IPS-18c (cell line): ENCODE data around the gene PCSK5.

Source experiments
- H3K4me3 ChIP-seq: 2 replicates; pipeline ENCODE4 v1.7.0; 2013; ENCODE audit warnings: low read depth, mild to moderate bottlenecking, low read length, moderate library complexity; ENCODE audit not compliant: insufficient read depth
- H3K9me3 ChIP-seq: one replicate; pipeline ENCODE4 v1.6.1; 2013; ENCODE audit warnings: mild to moderate bottlenecking, low read length, moderate library complexity; ENCODE audit not compliant: control insufficient read depth, insufficient read depth

Gene PCSK5

DNA sequence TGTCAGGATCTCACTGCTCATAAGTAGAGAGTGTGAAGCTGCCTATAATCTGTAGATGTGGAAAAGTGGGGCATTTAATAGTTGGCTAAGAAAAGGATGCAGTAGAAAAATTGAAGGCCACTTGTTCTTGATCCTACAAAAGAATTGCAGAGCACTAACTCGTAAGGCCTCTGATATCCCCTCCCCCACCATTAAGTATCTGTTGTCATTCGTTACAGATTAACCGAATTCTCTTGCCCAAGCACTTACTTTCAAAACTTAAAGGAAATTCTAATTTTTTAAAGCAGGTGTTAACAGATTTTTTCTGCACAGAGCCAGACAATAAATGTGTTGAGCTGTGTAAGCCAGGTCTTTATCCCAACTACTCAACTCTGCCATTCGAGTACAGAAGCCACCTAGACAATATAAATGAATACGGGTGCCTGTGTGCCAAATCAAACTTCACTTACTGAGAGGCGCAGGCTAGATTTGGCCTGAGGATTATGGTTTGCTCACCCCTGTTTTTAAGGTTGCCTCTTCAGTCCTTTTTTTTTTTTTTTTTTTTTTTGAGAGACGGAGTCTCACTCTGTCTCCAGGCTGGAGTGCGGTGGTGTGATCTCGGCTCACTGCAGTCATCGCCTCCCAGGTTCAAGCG, 268.9 kb downstream of the PCSK5 start:
- Histone ChIP-seq H3K9me3 (no peaks in the 10 kb centered on the region), H3K4me3 (no peak overlapping the region)

GRCh38 chr9:76161106-76161505, 270.6 kb downstream of the PCSK5 start:
- no peak overlapping the region for H3K4me3 ChIP-seq
- no peaks in the 10 kb centered on the region for H3K9me3 ChIP-seq

DNA sequence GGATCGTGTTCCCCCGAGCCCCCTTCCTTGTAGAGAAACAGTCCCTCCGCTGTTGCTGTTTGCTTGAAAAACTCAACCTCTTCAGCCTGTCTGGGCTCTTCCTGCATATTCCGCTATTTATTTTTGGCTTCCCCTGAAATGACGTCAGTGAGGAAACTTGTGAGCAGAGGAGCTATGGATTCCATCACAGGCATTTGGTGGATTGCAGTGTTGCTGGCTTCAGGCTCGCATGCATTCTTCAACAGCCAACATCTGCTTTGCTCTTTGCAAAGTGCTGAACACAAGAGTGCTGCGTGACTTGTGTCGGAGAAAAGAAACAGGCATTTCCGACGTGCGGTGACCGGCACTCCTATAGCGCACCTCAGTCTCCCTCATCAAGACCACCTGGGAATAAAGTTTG, 271.1 kb downstream of the PCSK5 start:
- H3K9me3 ChIP-seq = no peaks in the 10 kb centered on the region
- H3K4me3 ChIP-seq = no peak overlapping the region

DNA sequence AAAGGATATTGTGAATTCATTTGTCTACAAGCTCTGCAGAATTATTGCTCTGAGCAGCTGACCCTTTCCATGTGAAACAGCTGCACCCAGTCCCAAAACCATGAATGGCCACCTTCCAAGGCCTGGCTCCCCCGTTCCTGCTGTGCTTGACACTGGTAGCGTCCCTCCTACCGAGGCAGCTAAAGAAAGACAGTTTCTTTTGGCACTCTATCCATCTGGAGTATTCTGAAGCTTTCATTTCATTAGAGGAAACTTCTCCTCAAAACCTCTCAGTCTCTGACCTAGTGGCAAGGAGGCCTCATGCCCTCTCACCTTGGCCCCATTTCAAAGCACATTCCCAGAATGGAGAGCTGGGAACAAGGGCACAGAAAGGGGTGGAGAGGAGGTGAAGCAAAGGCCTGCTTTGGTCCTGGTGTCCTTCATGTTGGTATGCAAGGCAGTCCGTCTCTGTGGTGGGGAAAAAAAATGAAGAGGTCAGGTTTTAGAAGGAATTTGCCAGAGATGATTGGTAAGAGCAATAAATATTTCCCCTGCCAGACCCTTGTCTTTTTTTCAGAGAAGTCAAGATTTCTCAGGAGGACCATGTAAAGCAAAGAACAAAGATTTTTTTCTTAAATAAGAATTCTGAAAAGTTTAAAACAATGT, 271.7 kb downstream of the PCSK5 start:
- H3K9me3 ChIP-seq = no peaks in the 10 kb centered on the region

DNA sequence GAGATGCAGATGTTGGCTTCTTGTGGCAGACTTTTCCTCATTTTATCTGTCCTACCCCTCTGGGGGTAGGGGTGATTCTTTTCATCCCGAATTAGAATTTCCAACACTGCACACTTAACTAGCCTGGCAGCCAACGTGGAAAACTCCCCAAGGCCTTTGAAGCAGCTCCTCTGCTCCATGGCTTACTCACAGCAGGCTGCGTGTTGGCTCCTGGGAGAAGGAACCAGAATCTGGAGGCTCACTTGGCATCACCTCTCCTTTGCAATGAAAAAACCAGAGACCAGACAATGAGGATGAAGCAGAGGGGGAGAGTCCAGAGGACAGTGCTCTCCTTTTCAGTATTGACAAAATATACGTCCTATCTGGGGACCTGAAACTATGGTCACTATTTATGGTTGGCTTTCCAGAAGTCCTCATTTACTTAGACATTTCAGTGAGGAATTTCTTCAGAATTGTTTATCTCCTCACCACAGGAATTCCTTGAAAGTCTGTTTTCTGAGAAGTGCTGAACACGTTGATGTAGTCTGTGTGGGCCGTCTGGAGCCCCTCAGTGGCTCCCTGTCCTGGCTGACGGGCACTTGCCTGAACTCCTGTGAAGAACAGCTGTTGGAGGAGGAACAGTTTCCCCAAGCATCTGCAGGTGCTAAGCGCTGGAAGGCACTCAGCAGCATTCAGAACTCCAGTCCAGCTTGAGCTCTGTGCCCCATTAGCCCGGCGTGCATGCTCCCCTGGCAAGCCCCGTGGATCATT, 272.5 kb downstream of the PCSK5 start:
- Histone ChIP-seq H3K9me3 (no peaks in the 10 kb centered on the region), H3K4me3 (no peak overlapping the region)

More for the DNA sequence above, 271.7 kb downstream of the PCSK5 start:
- no peak overlapping the region for H3K4me3 ChIP-seq

GRCh38 chr9:76166526-76166925, 276.1 kb downstream of the PCSK5 start:
- no peaks in the 10 kb centered on the region for H3K9me3 ChIP-seq
- no peak overlapping the region for H3K4me3 ChIP-seq

DNA sequence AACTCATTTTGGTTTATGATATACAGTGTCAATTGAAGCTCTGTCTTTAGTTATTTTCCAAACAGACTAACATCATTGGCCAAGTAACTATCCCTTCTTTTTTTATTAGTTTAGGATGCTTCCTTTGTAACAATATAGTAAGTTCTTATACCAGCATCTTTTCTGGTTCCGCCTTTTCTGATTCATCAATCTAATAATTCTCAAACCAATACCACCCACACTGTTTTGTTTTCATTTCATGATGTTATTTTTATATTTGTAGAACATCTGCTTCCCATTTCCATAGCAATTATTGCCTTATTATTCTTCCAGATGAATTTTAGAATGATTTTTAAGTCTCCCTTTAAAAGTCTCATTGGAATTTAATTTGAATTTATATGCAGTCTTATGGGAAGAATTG, 285.7 kb downstream of the PCSK5 start:
- no peak overlapping the region for H3K4me3 ChIP-seq
- H3K9me3 ChIP-seq = no peaks in the 10 kb centered on the region

DNA sequence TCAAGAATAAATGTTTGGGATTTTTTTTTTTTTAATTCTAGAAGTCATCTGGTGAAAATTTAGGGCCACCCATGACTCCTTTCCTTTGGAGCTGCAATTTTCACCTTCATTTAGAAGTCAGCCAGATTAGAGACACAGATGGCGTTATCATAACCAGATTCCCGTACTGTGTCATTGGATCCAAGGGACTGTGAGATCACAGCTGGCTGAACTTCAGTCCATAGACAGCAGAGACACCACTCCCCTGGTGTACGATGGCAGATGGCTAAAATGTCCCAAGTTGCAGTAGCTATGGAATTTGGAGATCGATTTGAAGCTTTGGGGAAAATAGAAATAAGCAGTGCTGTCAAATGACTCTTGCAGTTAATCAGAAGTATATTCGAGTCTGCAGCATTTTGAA, 287.5 kb downstream of the PCSK5 start:
- Histone ChIP-seq H3K4me3 (no peak overlapping the region), H3K9me3 (no peaks in the 10 kb centered on the region)

- Histone ChIP-seq H3K4me3 (no peak overlapping the region), H3K9me3 (no peaks in the 10 kb centered on the region)
These were observed 290.1 kb downstream of the PCSK5 start for GRCh38 chr9:76180541-76180940.

GRCh38 chr9:76181020-76181641, 290.7 kb downstream of the PCSK5 start:
- Histone ChIP-seq H3K4me3 (no peak overlapping the region), H3K9me3 (no peaks in the 10 kb centered on the region)

DNA sequence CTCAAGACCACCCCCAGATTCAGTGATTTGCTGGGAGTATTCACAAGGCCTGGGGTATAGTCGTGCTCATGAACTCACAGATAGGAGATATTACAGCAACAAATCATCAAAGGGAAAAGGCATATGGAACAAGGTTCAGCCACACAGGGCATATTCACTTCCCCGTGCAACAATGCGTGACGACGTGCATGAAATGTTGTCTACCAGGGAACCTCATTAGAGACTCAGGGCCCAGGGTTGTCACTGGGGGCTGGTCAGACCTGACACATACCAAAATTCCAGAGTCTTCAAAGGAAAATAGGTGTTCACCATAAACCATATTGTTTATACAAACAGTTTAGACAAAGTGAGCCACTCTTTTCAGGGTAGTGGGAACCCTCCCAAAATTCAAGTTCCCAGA, 291.3 kb downstream of the PCSK5 start:
- Histone ChIP-seq H3K9me3 (no peaks in the 10 kb centered on the region), H3K4me3 (no peak overlapping the region)

GRCh38 chr9:76185432-76185831, 295.0 kb downstream of the PCSK5 start:
- no peaks in the 10 kb centered on the region for H3K9me3 ChIP-seq
- no peak overlapping the region for H3K4me3 ChIP-seq

DNA sequence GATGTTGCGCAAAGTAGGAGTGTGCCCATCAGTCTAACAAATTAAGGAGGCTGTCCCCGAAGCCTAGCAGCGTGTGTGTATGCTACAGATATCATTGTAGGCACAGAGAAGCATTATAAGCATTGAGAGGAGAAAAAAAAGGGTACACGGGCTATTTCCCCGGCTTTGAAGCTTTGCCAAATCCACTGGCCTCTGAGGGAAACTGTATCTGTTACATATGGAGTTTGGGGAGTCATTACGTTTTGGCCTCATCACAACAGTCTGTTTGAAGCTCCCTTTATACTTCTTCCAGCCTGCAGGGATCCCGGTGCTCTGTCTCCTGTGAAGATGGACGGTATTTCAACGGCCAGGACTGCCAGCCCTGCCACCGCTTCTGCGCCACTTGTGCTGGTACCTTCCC, 297.8 kb downstream of the PCSK5 start:
- Histone ChIP-seq H3K4me3 (no peak overlapping the region), H3K9me3 (no peaks in the 10 kb centered on the region)

DNA sequence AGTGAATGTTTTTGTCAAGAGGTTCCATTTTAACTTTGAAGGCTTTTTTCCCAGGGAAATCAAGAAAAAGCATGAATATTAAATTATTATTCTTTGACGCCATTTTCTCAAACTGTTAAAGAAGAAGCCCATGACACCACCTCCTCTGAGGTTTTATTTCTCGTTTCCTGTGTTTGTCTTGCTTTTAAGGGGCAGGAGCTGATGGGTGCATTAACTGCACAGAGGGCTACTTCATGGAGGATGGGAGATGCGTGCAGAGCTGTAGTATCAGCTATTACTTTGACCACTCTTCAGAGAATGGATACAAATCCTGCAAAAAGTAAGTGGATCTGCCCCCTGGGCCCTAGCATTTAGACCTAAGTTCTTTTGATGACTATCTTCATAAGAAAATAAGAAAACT, 298.4 kb downstream of the PCSK5 start:
- H3K9me3 ChIP-seq = no peaks in the 10 kb centered on the region
- H3K4me3 ChIP-seq = no peak overlapping the region

- Histone ChIP-seq H3K4me3 (no peak overlapping the region), H3K9me3 (no peaks in the 10 kb centered on the region)
These were observed 301.0 kb downstream of the PCSK5 start for GRCh38 chr9:76191493-76191892.

DNA sequence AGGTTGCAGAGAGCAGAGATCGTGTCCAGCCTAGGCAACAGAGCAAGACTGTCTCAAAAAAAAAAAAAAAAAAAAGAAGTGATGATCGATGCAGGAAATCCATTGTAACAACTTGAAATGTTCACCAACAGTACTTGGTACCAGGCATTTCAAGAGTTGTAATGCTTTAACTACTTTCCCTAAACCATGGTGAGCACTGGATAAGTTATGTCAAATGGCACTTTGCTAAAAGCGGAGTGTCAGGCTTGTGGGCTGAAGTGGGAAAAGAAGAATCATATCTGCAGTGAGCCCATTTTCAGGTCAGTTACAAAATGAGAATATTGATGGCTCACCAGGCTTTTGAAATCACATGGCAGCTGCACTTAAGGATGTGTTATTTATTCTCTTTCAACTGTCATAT, 301.5 kb downstream of the PCSK5 start:
- H3K9me3 ChIP-seq = no peaks in the 10 kb centered on the region
- H3K4me3 ChIP-seq = no peak overlapping the region

DNA sequence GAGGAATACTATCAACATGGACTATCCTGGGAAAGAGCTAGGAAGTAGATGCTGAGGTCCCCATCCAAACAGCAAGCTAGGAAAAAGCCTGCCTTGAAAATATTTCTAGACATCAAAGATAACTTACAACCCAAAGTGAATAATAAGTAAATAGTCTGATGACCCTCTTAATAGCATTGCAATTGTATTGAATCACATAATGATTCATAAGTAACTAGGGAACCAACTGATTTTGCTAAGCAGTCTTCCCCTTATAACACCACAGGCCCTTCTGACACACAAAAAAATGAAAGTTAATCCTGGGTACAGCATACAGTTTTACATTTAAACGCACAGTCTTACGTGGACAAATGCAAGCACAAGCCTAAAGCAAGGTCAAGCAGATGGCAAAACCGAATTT, 304.4 kb downstream of the PCSK5 start:
- Histone ChIP-seq H3K4me3 (no peak overlapping the region), H3K9me3 (no peaks in the 10 kb centered on the region)

DNA sequence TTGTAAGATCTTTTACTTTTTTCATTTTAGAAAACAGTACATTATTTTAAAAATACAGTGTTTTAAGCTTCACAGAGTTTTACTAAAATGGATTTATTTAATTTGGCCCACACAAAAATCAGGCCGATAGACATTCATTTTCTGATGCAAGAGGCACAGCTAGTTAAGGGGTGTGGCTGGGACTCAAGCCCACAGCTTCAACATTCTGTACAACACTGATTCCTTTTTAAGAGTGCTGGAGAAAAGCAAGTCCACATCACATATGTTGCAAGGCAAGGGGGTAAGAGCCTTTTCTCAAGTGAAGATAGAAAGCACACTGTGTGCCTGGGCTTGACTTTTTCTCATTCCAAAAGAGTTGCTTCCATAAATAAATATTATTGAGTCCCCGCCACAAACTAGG, 307.9 kb downstream of the PCSK5 start:
- H3K4me3 ChIP-seq = no peak overlapping the region
- no peaks in the 10 kb centered on the region for H3K9me3 ChIP-seq
